Fibroblast of lung (primary cell): Measurements from ENCODE around the gene TMEM72.

Experiments
- CTCF ChIP-seq, 2 donors: IDR thresholded peaks in 1 of 2; conservative IDR thresholded peaks in 1 of 2; 1 replicate in 1 of 2; 2 replicates in 1 of 2; pipeline ENCODE4 v1.5.1; 2011 to 2012; ENCODE audit warnings: low read length in 2 of 2, control low read depth in 1 of 2, inconsistent platforms in 1 of 2, low read depth in 1 of 2, mild to moderate bottlenecking in 1 of 2
- EZH2 ChIP-seq: IDR thresholded peaks from 2 replicates; pipeline ENCODE4 v1.5.1; 2012; ENCODE audit warnings: low read length, control low read depth, mild to moderate bottlenecking; ENCODE audit errors: missing control alignments

DNA sequence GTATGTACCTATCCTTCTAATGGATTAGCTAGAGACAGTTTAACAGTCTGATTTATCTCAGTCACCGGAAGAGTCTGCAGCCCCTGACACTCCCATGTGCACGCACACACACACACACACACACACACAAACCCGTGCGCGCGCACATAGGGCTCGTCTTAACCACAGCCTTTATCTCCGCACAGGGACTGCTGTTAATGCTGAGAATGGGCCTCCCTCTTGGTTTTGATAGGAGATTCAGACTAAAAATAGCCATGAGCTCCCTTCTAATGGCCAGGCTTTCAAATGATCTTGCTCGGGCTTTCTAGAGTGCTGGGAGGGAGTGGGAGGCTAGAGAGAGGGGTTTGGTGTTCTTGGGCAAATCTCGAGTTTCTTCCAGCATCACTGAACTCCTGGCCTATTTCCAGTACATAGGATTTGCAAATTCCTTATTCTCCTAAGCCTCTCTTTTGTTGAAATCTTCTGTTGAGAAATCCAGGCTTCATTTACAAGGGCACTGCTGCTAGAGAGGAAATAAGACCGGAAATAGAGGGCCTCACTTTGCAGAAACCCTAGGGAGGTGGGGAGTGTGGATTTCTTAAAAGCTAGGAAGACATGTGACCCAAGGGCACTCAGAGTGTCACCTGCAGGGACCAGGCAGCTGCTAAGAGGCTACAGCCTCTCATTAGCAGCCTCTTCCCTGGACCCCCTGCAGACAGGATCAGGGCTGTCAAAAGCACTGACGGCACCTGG lies 2.4 kb downstream of the TMEM72 start:
- TF ChIP-seq CTCF (conservative IDR thresholded peaks at IDR 0.05 in 1 of 2, IDR thresholded peaks at IDR 0.05 in 1 of 2; ENCODE audit: low read depth in 1 of 2, low read length in 2 of 2) = no peak
- TF ChIP-seq EZH2 = no peak
